A549 (cell line): ENCODE results near the gene TMEM253. TPM values are rescaled to one million over a fixed set of nuclear protein-coding genes. Genes with fewer than 3 reads are reported as not detected.

ENCODE experiments used
- ATAC-seq, 2 experiments: fragments of 200-7000 bp in 1 of 2; fragments of >200 bp in 1 of 2; cut with Nextera tagmentation in 1 of 2; cut with Tn5 transposase in 1 of 2; 3 replicates each; pipeline versions ENCODE4 v1.8.0 to v1.9.1; 2018 to 2020; ENCODE audit warnings: mild to moderate bottlenecking in 1 of 2, moderate library complexity in 1 of 2
- CTCF ChIA-PET: fragments of 300-600 bp; sonication (Branson Sonifier 250); formaldehyde crosslinking; extraction: SDS; loops from one replicate; lab custom pipeline; 2021; ENCODE audit warnings: antibody characterized with exemption, inconsistent platforms; lab: Yijun Ruan, JAX
- POLR2A ChIA-PET: fragments of 350-600 bp; formaldehyde crosslinking; extraction: SDS; loops from one replicate; lab custom pipeline; 2021; ENCODE audit warnings: antibody characterized with exemption, inconsistent platforms; lab: Yijun Ruan, JAX
- DNase-seq, 2 experiments: peaks; one replicate each; pipeline versions ENCODE4 v3.0.0 to v3.0.0-alpha.2; 2011 to 2016; ENCODE audit warnings: low read depth in 1 of 2, low spot score in 1 of 2
- FAIRE-seq: peaks from 2 replicates; lab custom pipeline; 2011; peaks lifted over from hg19 to GRCh38; lab: Jason Lieb, UNC
- H3K27ac ChIP-seq, 2 experiments: fragments of >200 bp; sonication (Bioruptor Twin); formaldehyde crosslinking; 3 replicates each; pipeline ENCODE4 v1.5.1; 2016 to 2017
- H3K4me1 ChIP-seq: fragments of >200 bp; sonication (Bioruptor Twin); formaldehyde crosslinking; 3 replicates; pipeline ENCODE4 v1.6.1; 2016
- H3K4me2 ChIP-seq: fragments of >200 bp; sonication (Bioruptor Twin); formaldehyde crosslinking; 3 replicates; pipeline ENCODE4 v1.6.1; 2016
- H3K4me3 ChIP-seq: fragments of >200 bp; sonication (Bioruptor Twin); formaldehyde crosslinking; 3 replicates; pipeline ENCODE4 v1.5.1; 2016
- H3K9me3 ChIP-seq: fragments of >200 bp; sonication (Bioruptor Twin); formaldehyde crosslinking; 3 replicates; pipeline ENCODE4 v1.6.1; 2016
- BHLHE40 ChIP-seq: IDR thresholded peaks from 2 replicates; pipeline ENCODE4 v1.6.1; 2012; ENCODE audit warnings: low read depth, low read length, inconsistent platforms
- CBX2 ChIP-seq: fragments of 200-600 bp; sonication (generic); IDR thresholded peaks from 2 replicates; pipeline ENCODE4 v1.6.1; 2016; ENCODE audit warnings: low read depth, mild to moderate bottlenecking, borderline replicate concordance
- CHD2 ChIP-seq: fragments of 150-350 bp; IDR thresholded peaks from 2 replicates; pipeline ENCODE4 v1.6.1; 2014; ENCODE audit warnings: low read length; ENCODE audit not compliant: partially characterized antibody
- CHD4 ChIP-seq: fragments of 200-600 bp; sonication (generic); IDR thresholded peaks from 2 replicates; pipeline ENCODE4 v1.6.1; 2016; ENCODE audit warnings: antibody characterized with exemption, mild to moderate bottlenecking, borderline replicate concordance
- EHMT2 ChIP-seq: fragments of 200-600 bp; sonication (generic); IDR thresholded peaks from 2 replicates; pipeline ENCODE4 v1.6.1; 2016; ENCODE audit warnings: antibody characterized with exemption, low read depth, mild to moderate bottlenecking, moderate library complexity
- FOSL2 ChIP-seq, 2 experiments: fragments of 450-650 bp in 1 of 2; fragments of >200 bp in 1 of 2; sonication (Bioruptor Twin) in 1 of 2; formaldehyde crosslinking; IDR thresholded peaks; 2 replicates each; pipeline versions ENCODE4 v1.5.0 to v1.6.1; 2016 to 2020; ENCODE audit warnings: mild to moderate bottlenecking in 1 of 2, moderate library complexity in 1 of 2
- GATA3 ChIP-seq: IDR thresholded peaks from 2 replicates; pipeline ENCODE4 v1.6.1; 2012; ENCODE audit warnings: borderline replicate concordance
- HDAC2 ChIP-seq: fragments of 200-600 bp; sonication (generic); IDR thresholded peaks from 2 replicates; pipeline ENCODE4 v1.6.1; 2016
- HOXB13 ChIP-seq: fragments of 250-450 bp; sonication (Bioruptor Pico); IDR thresholded peaks from 2 replicates; pipeline ENCODE4 v1.5.0; 2020; ENCODE audit warnings: low read depth, mild to moderate bottlenecking, moderate library complexity
- JUN ChIP-seq, 2 experiments: fragments of >200 bp; sonication (Bioruptor Twin); formaldehyde crosslinking; IDR thresholded peaks; 2 replicates in 1 of 2; 3 replicates in 1 of 2; pipeline ENCODE4 v1.6.1; 2016 to 2017
- KDM1A ChIP-seq: fragments of 200-600 bp; sonication (generic); IDR thresholded peaks from 2 replicates; pipeline ENCODE4 v1.6.1; 2016; ENCODE audit warnings: low read depth, mild to moderate bottlenecking
- MYC ChIP-seq: IDR thresholded peaks from 2 replicates; pipeline ENCODE4 v1.6.1; 2012; ENCODE audit warnings: mild to moderate bottlenecking, inconsistent platforms, low read length, improper control_type of control experiment, borderline replicate concordance
- NPAS2 ChIP-seq: fragments of 250-450 bp; sonication (Bioruptor Pico); IDR thresholded peaks from 2 replicates; pipeline ENCODE4 v1.8.0; 2022; ENCODE audit warnings: mild to moderate bottlenecking, moderate library complexity, borderline replicate concordance
- NR3C1 ChIP-seq: fragments of >200 bp; sonication (Bioruptor Twin); formaldehyde crosslinking; IDR thresholded peaks from 3 replicates; pipeline ENCODE4 v1.6.1; 2017
- RAD21 ChIP-seq, 2 experiments: fragments of >200 bp in 1 of 2; sonication (Bioruptor Twin) in 1 of 2; formaldehyde crosslinking in 1 of 2; IDR thresholded peaks in 1 of 2; conservative IDR thresholded peaks in 1 of 2; 2 replicates in 1 of 2; 3 replicates in 1 of 2; pipeline ENCODE4 v1.6.1; 2012 to 2018; ENCODE audit warnings: inconsistent platforms in 1 of 2
- RARB ChIP-seq: fragments of 250-450 bp; sonication (Bioruptor Pico); IDR thresholded peaks from 2 replicates; pipeline ENCODE4 v1.8.0; 2021; ENCODE audit warnings: mild to moderate bottlenecking, moderate library complexity
- RFX5 ChIP-seq: fragments of 450-650 bp; IDR thresholded peaks from 2 replicates; pipeline ENCODE4 v1.7.1; 2014; ENCODE audit warnings: antibody characterized with exemption, mild to moderate bottlenecking, moderate library complexity
- SMC3 ChIP-seq: fragments of >200 bp; sonication (Bioruptor Twin); formaldehyde crosslinking; IDR thresholded peaks from 3 replicates; pipeline ENCODE4 v1.6.1; 2018; ENCODE audit warnings: inconsistent platforms
- SREBF2 ChIP-seq: fragments of 450-650 bp; IDR thresholded peaks from 2 replicates; pipeline ENCODE4 v1.6.1; 2014; ENCODE audit warnings: mild to moderate bottlenecking, moderate library complexity
- TFCP2L1 ChIP-seq: fragments of 250-450 bp; sonication (Bioruptor Pico); IDR thresholded peaks from 2 replicates; pipeline ENCODE4 v1.5.0; 2021; ENCODE audit warnings: mild to moderate bottlenecking
- TP53 ChIP-seq: fragments of 250-450 bp; sonication (Bioruptor Pico); IDR thresholded peaks from 2 replicates; pipeline ENCODE4 v1.5.0; 2021; ENCODE audit warnings: mild to moderate bottlenecking, moderate library complexity
- ZC3H11A ChIP-seq: fragments of 450-650 bp; IDR thresholded peaks from 2 replicates; pipeline ENCODE4 v1.6.1; 2014; ENCODE audit warnings: antibody characterized with exemption, mild to moderate bottlenecking
- ZFP36 ChIP-seq: fragments of 450-650 bp; IDR thresholded peaks from 2 replicates; pipeline ENCODE4 v1.6.1; 2014; ENCODE audit warnings: borderline replicate concordance; ENCODE audit not compliant: partially characterized antibody
- ZSCAN20 ChIP-seq: fragments of 250-450 bp; sonication (Bioruptor Pico); IDR thresholded peaks from 2 replicates; pipeline ENCODE4 v1.8.0; 2022; ENCODE audit warnings: mild to moderate bottlenecking, moderate library complexity
- WGBS: methylation state at CpG from one replicate; pipeline ENCODE4 v1.1.6; 2017; ENCODE audit errors: missing lambda C conversion rate; 5-methylcytosine and 5-hydroxymethylcytosine counted together
- polyA plus RNA-seq, 4 experiments: library from polyadenylated mRNA; depleted of rRNA in 3 of 4; stranded (reverse); fragments of >200 nt; fragmentation: RNase III in 1 of 4; extraction: RNeasy Plus Mini Kit Qiagen cat#74134 plus additional on column Dnase treatment in 1 of 4; gene quantifications; 2 replicates in 3 of 4; 3 replicates in 1 of 4; pipeline ENCODE4 v1.2.3, GENCODE V29; 2011 to 2017
- TF ChIP-seq, protein P1 (sequence below): fragments of >200 bp; sonication (Bioruptor Twin); formaldehyde crosslinking; IDR thresholded peaks from 3 replicates; pipeline ENCODE4 v1.5.1; 2016
- TF ChIP-seq, protein P2 (sequence below): IDR thresholded peaks from 2 replicates; pipeline ENCODE4 v1.6.1; 2012
- TF ChIP-seq, protein P3 (sequence below): fragments of 250-450 bp; sonication (Bioruptor Pico); IDR thresholded peaks from 2 replicates; pipeline ENCODE4 v1.5.0; 2020; ENCODE audit warnings: low read depth, mild to moderate bottlenecking, moderate library complexity
- TF ChIP-seq, protein P4 (sequence below): fragments of 200-600 bp; sonication (generic); IDR thresholded peaks from 2 replicates; pipeline ENCODE4 v1.6.1; 2016; ENCODE audit warnings: antibody characterized with exemption, mild to moderate bottlenecking, moderate library complexity

TMEM253 gene
- polyA plus RNA-seq, 2 of the 4 experiments (the other 2 are of a cell fraction), result 0.54 to 0.81 TPM

DNA sequence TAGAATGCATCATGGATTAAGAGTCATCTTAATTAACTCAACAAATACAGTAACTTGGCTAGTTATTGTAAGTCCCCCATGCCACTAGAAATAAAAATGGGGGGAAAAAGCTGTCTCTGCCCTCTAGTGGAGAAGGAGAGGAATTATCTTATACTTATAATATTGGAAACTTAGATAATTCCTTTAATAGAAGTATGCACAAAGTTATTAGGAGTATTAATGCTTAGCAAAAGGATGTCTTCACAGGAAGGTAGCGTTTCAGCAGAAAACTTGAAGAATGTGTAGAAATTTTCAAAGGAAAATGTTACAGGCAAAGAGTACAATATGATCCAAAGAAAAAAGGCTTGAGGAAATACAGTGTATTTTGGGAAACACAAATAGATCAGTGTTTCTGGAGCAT is 35.2 kb downstream of the TMEM253 start:
- Histone ChIP-seq H3K27ac (no peak overlapping the region), H3K4me3 (no peak overlapping the region), H3K9me3 (no peaks in the 10 kb centered on the region), H3K4me1 (no peaks in the 10 kb centered on the region), H3K4me2 (no peak overlapping the region)
- TF ChIP-seq, protein P1, sequence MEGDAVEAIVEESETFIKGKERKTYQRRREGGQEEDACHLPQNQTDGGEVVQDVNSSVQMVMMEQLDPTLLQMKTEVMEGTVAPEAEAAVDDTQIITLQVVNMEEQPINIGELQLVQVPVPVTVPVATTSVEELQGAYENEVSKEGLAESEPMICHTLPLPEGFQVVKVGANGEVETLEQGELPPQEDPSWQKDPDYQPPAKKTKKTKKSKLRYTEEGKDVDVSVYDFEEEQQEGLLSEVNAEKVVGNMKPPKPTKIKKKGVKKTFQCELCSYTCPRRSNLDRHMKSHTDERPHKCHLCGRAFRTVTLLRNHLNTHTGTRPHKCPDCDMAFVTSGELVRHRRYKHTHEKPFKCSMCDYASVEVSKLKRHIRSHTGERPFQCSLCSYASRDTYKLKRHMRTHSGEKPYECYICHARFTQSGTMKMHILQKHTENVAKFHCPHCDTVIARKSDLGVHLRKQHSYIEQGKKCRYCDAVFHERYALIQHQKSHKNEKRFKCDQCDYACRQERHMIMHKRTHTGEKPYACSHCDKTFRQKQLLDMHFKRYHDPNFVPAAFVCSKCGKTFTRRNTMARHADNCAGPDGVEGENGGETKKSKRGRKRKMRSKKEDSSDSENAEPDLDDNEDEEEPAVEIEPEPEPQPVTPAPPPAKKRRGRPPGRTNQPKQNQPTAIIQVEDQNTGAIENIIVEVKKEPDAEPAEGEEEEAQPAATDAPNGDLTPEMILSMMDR, result peak; percentile 75
- peak; percentile 49 for TF ChIP-seq SMC3
- TF ChIP-seq FOSL2 (IDR thresholded peaks at IDR 0.05), result no peak
- TF ChIP-seq FOSL2 (CRISPR knock-in tag; IDR thresholded peaks at IDR 0.05), result no peak
- TF ChIP-seq ZSCAN20, result no peak
- no peak for TF ChIP-seq TFCP2L1 (CRISPR knock-in tag)
- no peak for TF ChIP-seq CHD2
- no peak for TF ChIP-seq EHMT2
- TF ChIP-seq HDAC2, result no peak
- no peak for TF ChIP-seq TP53 (CRISPR knock-in tag)
- no peak for TF ChIP-seq ZC3H11A
- TF ChIP-seq RAD21 (conservative IDR thresholded peaks at IDR 0.05 in 1 of 2, IDR thresholded peaks at IDR 0.05 in 1 of 2), result peak; percentile 43 to 50; a peak in 4 of 5 replicates
- no peak for TF ChIP-seq MYC
- WGBS, result 8% methylated on average over 1 of the region's 1 CpG
- ChIA-PET CTCF (interaction anchor here (0.7 to 4.2 kb wide), 13 partner anchors 10 to 120 kb away, joined by 3 to 34 read pairs (median 6); partner anchors contain the start of gene OR5AU1), POLR2A (no interaction called here)
- peak in 1 of 2 experiments; percentile 48; a peak in 1 of 6 replicates for ATAC-seq
- FAIRE-seq, result peak; percentile 18
- DNase-seq, result peak; percentile 20 to 50

DNA sequence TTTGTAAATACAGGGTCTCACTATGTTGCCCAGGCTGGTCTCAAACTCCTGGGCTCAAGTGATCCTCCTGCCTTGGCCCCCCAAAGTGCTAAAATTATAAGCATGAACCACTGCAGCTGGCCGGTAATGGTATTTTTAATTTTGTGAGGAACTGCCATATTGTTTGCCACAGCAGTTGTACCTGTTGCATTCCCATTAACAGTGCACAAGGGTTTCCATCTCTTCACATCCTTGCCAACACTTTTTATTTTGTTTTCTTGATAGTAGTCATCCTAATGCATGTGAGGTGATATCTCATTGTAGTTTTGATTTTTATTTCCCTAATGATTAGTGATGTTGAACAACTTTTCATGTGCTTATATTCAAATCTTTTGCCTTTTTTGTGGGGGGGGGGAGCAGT is 41.5 kb downstream of the TMEM253 start:
- POLR2A ChIA-PET, result no interaction called here
- ATAC-seq (no peak), DNase-seq (no peak), FAIRE-seq (no peak)
- 92% methylated on average over 1 of the region's 1 CpG for WGBS
- H3K27ac ChIP-seq, result no peak overlapping the region
- H3K9me3 ChIP-seq, result peaks cover 19% of the 10 kb centered on the region
- no peak overlapping the region for H3K4me2 ChIP-seq
- no peaks in the 10 kb centered on the region for H3K4me1 ChIP-seq
- CTCF ChIA-PET, result interaction anchor here (1.2 kb wide), 1 partner anchor 128 kb away, joined by 3 read pairs; no protein-coding TSS in a partner anchor
- TF ChIP-seq ZC3H11A, result no peak
- no peak for TF ChIP-seq SMC3
- TF ChIP-seq KDM1A, result no peak
- TF ChIP-seq, protein P2, sequence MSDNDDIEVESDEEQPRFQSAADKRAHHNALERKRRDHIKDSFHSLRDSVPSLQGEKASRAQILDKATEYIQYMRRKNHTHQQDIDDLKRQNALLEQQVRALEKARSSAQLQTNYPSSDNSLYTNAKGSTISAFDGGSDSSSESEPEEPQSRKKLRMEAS, result no peak
- TF ChIP-seq CHD4, result no peak
- TF ChIP-seq GATA3, result no peak
- TF ChIP-seq NR3C1, result no peak
- no peak overlapping the region for H3K4me3 ChIP-seq

DNA sequence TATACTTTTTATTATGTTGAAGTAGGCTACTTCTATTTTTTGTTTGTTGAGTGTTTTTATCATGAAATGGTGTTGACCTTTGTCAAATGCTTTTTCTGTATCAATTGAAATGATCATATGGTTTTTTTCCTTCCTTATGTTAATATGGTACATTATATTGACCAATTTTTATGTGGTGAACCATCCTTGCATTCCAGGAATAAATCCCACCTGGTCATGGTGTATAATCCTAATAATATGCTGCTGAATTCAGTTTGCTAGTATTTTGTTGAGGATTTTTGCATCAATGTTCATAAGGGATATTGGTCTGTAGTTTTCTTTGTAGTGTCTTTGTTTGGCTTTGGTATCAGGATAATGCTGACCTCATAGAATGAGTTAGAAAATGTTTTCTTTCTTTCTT is 44.6 kb downstream of the TMEM253 start:
- Histone ChIP-seq H3K4me3 (no peak overlapping the region), H3K4me1 (no peaks in the 10 kb centered on the region), H3K4me2 (no peak overlapping the region), H3K27ac (no peak overlapping the region), H3K9me3 (peaks cover 19% of the 10 kb centered on the region)
- DNase-seq (no peak), ATAC-seq (no peak), FAIRE-seq (peak; percentile 61)
- POLR2A ChIA-PET, result no interaction called here
- CTCF ChIA-PET, result interaction anchor here (0.7 kb wide), 1 partner anchor 9 kb away, joined by 3 read pairs; no protein-coding TSS in a partner anchor
- TF ChIP-seq RARB (CRISPR knock-in tag) (no peak), JUN (IDR thresholded peaks at IDR 0.05) (no peak), NPAS2 (no peak), CBX2 (no peak), ZSCAN20 (no peak), NR3C1 (no peak), ZFP36 (no peak), RAD21 (conservative IDR thresholded peaks at IDR 0.05 in 1 of 2, IDR thresholded peaks at IDR 0.05 in 1 of 2) (no peak), KDM1A (no peak), BHLHE40 (no peak), HOXB13 (CRISPR knock-in tag) (no peak), RFX5 (no peak), CHD2 (no peak), SREBF2 (no peak)
- TF ChIP-seq, protein P3, sequence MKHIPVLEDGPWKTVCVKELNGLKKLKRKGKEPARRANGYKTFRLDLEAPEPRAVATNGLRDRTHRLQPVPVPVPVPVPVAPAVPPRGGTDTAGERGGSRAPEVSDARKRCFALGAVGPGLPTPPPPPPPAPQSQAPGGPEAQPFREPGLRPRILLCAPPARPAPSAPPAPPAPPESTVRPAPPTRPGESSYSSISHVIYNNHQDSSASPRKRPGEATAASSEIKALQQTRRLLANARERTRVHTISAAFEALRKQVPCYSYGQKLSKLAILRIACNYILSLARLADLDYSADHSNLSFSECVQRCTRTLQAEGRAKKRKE (CRISPR knock-in tag), result no peak
- TF ChIP-seq, protein P2, result no peak
- TF ChIP-seq, protein P4, sequence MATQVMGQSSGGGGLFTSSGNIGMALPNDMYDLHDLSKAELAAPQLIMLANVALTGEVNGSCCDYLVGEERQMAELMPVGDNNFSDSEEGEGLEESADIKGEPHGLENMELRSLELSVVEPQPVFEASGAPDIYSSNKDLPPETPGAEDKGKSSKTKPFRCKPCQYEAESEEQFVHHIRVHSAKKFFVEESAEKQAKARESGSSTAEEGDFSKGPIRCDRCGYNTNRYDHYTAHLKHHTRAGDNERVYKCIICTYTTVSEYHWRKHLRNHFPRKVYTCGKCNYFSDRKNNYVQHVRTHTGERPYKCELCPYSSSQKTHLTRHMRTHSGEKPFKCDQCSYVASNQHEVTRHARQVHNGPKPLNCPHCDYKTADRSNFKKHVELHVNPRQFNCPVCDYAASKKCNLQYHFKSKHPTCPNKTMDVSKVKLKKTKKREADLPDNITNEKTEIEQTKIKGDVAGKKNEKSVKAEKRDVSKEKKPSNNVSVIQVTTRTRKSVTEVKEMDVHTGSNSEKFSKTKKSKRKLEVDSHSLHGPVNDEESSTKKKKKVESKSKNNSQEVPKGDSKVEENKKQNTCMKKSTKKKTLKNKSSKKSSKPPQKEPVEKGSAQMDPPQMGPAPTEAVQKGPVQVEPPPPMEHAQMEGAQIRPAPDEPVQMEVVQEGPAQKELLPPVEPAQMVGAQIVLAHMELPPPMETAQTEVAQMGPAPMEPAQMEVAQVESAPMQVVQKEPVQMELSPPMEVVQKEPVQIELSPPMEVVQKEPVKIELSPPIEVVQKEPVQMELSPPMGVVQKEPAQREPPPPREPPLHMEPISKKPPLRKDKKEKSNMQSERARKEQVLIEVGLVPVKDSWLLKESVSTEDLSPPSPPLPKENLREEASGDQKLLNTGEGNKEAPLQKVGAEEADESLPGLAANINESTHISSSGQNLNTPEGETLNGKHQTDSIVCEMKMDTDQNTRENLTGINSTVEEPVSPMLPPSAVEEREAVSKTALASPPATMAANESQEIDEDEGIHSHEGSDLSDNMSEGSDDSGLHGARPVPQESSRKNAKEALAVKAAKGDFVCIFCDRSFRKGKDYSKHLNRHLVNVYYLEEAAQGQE, result no peak
